WTC11 (cell line): ENCODE results near the gene MAD2L1. TPM values are rescaled to one million over a fixed set of nuclear protein-coding genes. Genes with fewer than 3 reads are reported as not detected.

Experiments used
- ATAC-seq: fragments of 200-7000 bp; cut with Tn5 transposase; 2 replicates; pipeline ENCODE4 v1.10.0; 2021; ENCODE audit warnings: mild to moderate bottlenecking, moderate library complexity
- CTCF ChIA-PET: fragments of 300-600 bp; sonication (Branson Sonifier 250); formaldehyde crosslinking; loops from one replicate; lab custom pipeline; 2021; ENCODE audit warnings: antibody characterized with exemption; lab: Charles Lee
- POLR2A ChIA-PET: fragments of 350-600 bp; sonication (Branson Sonifier 250); formaldehyde crosslinking; loops from one replicate; lab custom pipeline; 2021; ENCODE audit warnings: antibody characterized with exemption; lab: Charles Lee
- DNase-seq: peaks from one replicate; pipeline ENCODE4 v3.0.0; 2021; ENCODE audit warnings: low spot score
- H3K27ac Mint-ChIP-seq: 2 replicates; pipeline ENCODE4 v1.8.0; 2021; ENCODE audit warnings: mixed read lengths
- H3K27me3 Mint-ChIP-seq: 2 replicates; pipeline ENCODE4 v1.8.0; 2021; ENCODE audit warnings: low read depth, mild to moderate bottlenecking, moderate library complexity, mixed read lengths
- H3K36me3 Mint-ChIP-seq: 2 replicates; pipeline ENCODE4 v1.8.0; 2021; ENCODE audit warnings: mixed read lengths
- H3K4me1 Mint-ChIP-seq: 2 replicates; pipeline ENCODE4 v1.8.0; 2022; ENCODE audit warnings: mixed read lengths
- H3K4me3 Mint-ChIP-seq: 2 replicates; pipeline ENCODE4 v1.8.0; 2021; ENCODE audit warnings: mild to moderate bottlenecking, moderate library complexity, mixed read lengths
- H3K9me3 Mint-ChIP-seq: 2 replicates; pipeline ENCODE4 v1.8.0; 2021; ENCODE audit warnings: mixed read lengths
- ARID4B ChIP-seq: sonication (generic); formaldehyde crosslinking; IDR thresholded peaks from 2 replicates; pipeline ENCODE4 v1.8.0; 2023; ENCODE audit warnings: missing genetic modification reagents, mild to moderate bottlenecking, borderline replicate concordance
- CREB1 ChIP-seq: sonication (generic); formaldehyde crosslinking; IDR thresholded peaks from 2 replicates; pipeline ENCODE4 v1.8.0; 2023; ENCODE audit warnings: mild to moderate bottlenecking, missing genetic modification reagents
- EMX1 ChIP-seq: fragments of 250-450 bp; sonication (Bioruptor Pico); IDR thresholded peaks from 2 replicates; pipeline ENCODE4 v1.8.0; 2021; ENCODE audit warnings: mild to moderate bottlenecking
- ERG ChIP-seq: fragments of 250-450 bp; sonication (Bioruptor Pico); IDR thresholded peaks from 2 replicates; pipeline ENCODE4 v1.8.0; 2021; ENCODE audit warnings: mild to moderate bottlenecking
- ETV6 ChIP-seq: sonication (generic); formaldehyde crosslinking; IDR thresholded peaks from 2 replicates; pipeline ENCODE4 v1.8.1; 2022; ENCODE audit warnings: mild to moderate bottlenecking, missing genetic modification reagents
- FOXK1 ChIP-seq: sonication (generic); formaldehyde crosslinking; IDR thresholded peaks from 2 replicates; pipeline ENCODE4 v1.8.0; 2022; ENCODE audit warnings: mild to moderate bottlenecking, moderate library complexity, missing genetic modification reagents
- FOXP4 ChIP-seq: sonication (generic); formaldehyde crosslinking; IDR thresholded peaks from 2 replicates; pipeline ENCODE4 v1.8.0; 2022; ENCODE audit warnings: mild to moderate bottlenecking, missing genetic modification reagents
- HMGXB4 ChIP-seq: sonication (generic); formaldehyde crosslinking; IDR thresholded peaks from 2 replicates; pipeline ENCODE4 v1.8.1; 2023; ENCODE audit warnings: mild to moderate bottlenecking, moderate library complexity, missing genetic modification reagents
- IRF1 ChIP-seq: sonication (generic); formaldehyde crosslinking; IDR thresholded peaks from 2 replicates; pipeline ENCODE4 v1.8.0; 2023; ENCODE audit warnings: missing genetic modification reagents
- IRF2 ChIP-seq: sonication (generic); formaldehyde crosslinking; IDR thresholded peaks from 2 replicates; pipeline ENCODE4 v1.8.0; 2022; ENCODE audit warnings: low read depth, missing genetic modification reagents, borderline replicate concordance
- MAX ChIP-seq: sonication (generic); formaldehyde crosslinking; IDR thresholded peaks from 2 replicates; pipeline ENCODE4 v1.8.0; 2022; ENCODE audit warnings: mild to moderate bottlenecking, missing genetic modification reagents
- MYBL2 ChIP-seq: sonication (generic); formaldehyde crosslinking; IDR thresholded peaks from 2 replicates; pipeline ENCODE4 v1.8.1; 2023; ENCODE audit warnings: mild to moderate bottlenecking, moderate library complexity, missing genetic modification reagents
- NFYB ChIP-seq: sonication (generic); formaldehyde crosslinking; conservative IDR thresholded peaks from 2 replicates; pipeline ENCODE4 v1.8.0; 2022; ENCODE audit warnings: low read depth, missing genetic modification reagents
- SMAD4 ChIP-seq: sonication (generic); formaldehyde crosslinking; IDR thresholded peaks from 2 replicates; pipeline ENCODE4 v1.8.0; 2022; ENCODE audit warnings: mild to moderate bottlenecking, missing genetic modification reagents
- SOX15 ChIP-seq: fragments of 250-450 bp; sonication (Bioruptor Pico); IDR thresholded peaks from 2 replicates; pipeline ENCODE4 v1.9.0; 2021; ENCODE audit warnings: mild to moderate bottlenecking
- TEAD1 ChIP-seq: sonication (generic); formaldehyde crosslinking; IDR thresholded peaks from 2 replicates; pipeline ENCODE4 v1.8.0; 2022; ENCODE audit warnings: mild to moderate bottlenecking, missing genetic modification reagents
- TP53 ChIP-seq: sonication (generic); formaldehyde crosslinking; IDR thresholded peaks from 2 replicates; pipeline ENCODE4 v1.8.1; 2023; ENCODE audit warnings: mild to moderate bottlenecking, missing genetic modification reagents
- USF2 ChIP-seq: sonication (generic); formaldehyde crosslinking; IDR thresholded peaks from 2 replicates; pipeline ENCODE4 v1.8.1; 2023; ENCODE audit warnings: mild to moderate bottlenecking, missing genetic modification reagents, moderate library complexity
- ZMAT4 ChIP-seq: fragments of 250-450 bp; sonication (Bioruptor Pico); IDR thresholded peaks from 2 replicates; pipeline ENCODE4 v1.9.0; 2021; ENCODE audit warnings: mild to moderate bottlenecking
- ZSCAN18 ChIP-seq: fragments of 250-450 bp; sonication (Bioruptor Pico); IDR thresholded peaks from 2 replicates; pipeline ENCODE4 v2.1.2; 2022; ENCODE audit warnings: mild to moderate bottlenecking, moderate library complexity
- total RNA-seq: library from RNA; stranded (reverse); gene quantifications from 3 replicates; pipeline ENCODE4 v1.2.3, GENCODE V29; 2021

MAD2L1 gene
- total RNA-seq, 1 experiment from 2014 or later, result 81.2 TPM

GRCh38 chr4:120008957-120009356 lies 57.7 kb downstream of the MAD2L1 start (continued):
- no peak for TF ChIP-seq ARID4B
- no peak for TF ChIP-seq SMAD4
- TF ChIP-seq FOXK1 (CRISPR knock-in tag), result no peak
- TF ChIP-seq USF2, result no peak
- no peak for TF ChIP-seq EMX1 (CRISPR knock-in tag)
- no peak for TF ChIP-seq IRF1
- no peak for TF ChIP-seq ERG (CRISPR knock-in tag)
- no peak for TF ChIP-seq SOX15
- TF ChIP-seq IRF2 (CRISPR knock-in tag), result no peak
- no peak for TF ChIP-seq NFYB (CRISPR knock-in tag)
- no peak for TF ChIP-seq MAX
- TF ChIP-seq TP53 (CRISPR knock-in tag), result no peak
- no peak for TF ChIP-seq ETV6
- no peak for TF ChIP-seq MYBL2
- TF ChIP-seq TEAD1, result no peak
- TF ChIP-seq HMGXB4 (CRISPR knock-in tag), result no peak
- TF ChIP-seq, all 79 proteins: peak for 0

- no peak overlapping the region for H3K4me3 Mint-ChIP-seq
- peaks cover 28% of the 10 kb centered on the region for H3K36me3 Mint-ChIP-seq
- ChIA-PET CTCF (interaction anchor here (1.0 kb wide), 1 partner anchor 17 kb away, joined by 3 read pairs; no protein-coding TSS in a partner anchor), POLR2A (no interaction called here)
- H3K9me3 Mint-ChIP-seq, result peaks cover 39% of the 10 kb centered on the region
- no peak overlapping the region for H3K27ac Mint-ChIP-seq
- H3K4me1 Mint-ChIP-seq, result peaks cover 15% of the 10 kb centered on the region
- TF ChIP-seq FOXK1 (CRISPR knock-in tag) (no peak), ZMAT4 (no peak), ZSCAN18 (no peak), CREB1 (no peak), EMX1 (CRISPR knock-in tag) (no peak), FOXP4 (no peak)
- H3K27me3 Mint-ChIP-seq, result peaks cover 77% of the 10 kb centered on the region
- DNase-seq (no peak), ATAC-seq (no peak)
These were observed 58.7 kb downstream of the MAD2L1 start for GRCh38 chr4:120007896-120008436.
